MM.1S (cell line): Measurements from ENCODE around the gene TRIM27.
A peak's percentile ranks its signal among the peaks of the same experiment; 100 is the strongest.
"Not testable (repeated sequence)": the region's sequence is repeated elsewhere in the genome, so short reads cannot be mapped to it uniquely, and the experiment has no call there.

Experiments used
- DNase-seq: peaks from one replicate; pipeline ENCODE4 v3.0.0-alpha.2; 2015
- H2AFZ ChIP-seq: fragments of 300-600 bp; sonication (generic); 2 replicates; pipeline ENCODE4 v1.6.0; 2016; ENCODE audit warnings: antibody characterized with exemption, low read length
- H3F3A ChIP-seq: fragments of 300-600 bp; sonication (generic); 2 replicates; pipeline ENCODE4 v1.6.1; 2016; ENCODE audit warnings: mild to moderate bottlenecking, antibody characterized with exemption, low read length, moderate library complexity, mixed read lengths; ENCODE audit not compliant: insufficient read depth
- H3K27ac ChIP-seq: fragments of 300-600 bp; sonication (generic); 2 replicates; pipeline ENCODE4 v1.5.1; 2016; ENCODE audit warnings: mild to moderate bottlenecking, low read length
- H3K27me3 ChIP-seq: fragments of 300-600 bp; sonication (generic); replicated peaks from 2 replicates; pipeline ENCODE4 v1.6.0; 2016; ENCODE audit warnings: low read length; ENCODE audit not compliant: insufficient read depth
- H3K36me3 ChIP-seq: fragments of 300-600 bp; sonication (generic); replicated peaks from 2 replicates; pipeline ENCODE4 v1.6.1; 2016; ENCODE audit warnings: mild to moderate bottlenecking, low read length, mixed read lengths; ENCODE audit not compliant: insufficient read depth
- H3K4me1 ChIP-seq: fragments of 300-600 bp; sonication (generic); 2 replicates; pipeline ENCODE4 v1.6.1; 2016; ENCODE audit warnings: low read length, mixed read lengths
- H3K4me2 ChIP-seq: fragments of 300-600 bp; sonication (generic); 2 replicates; pipeline ENCODE4 v1.6.0; 2016; ENCODE audit warnings: low read depth, low read length
- H3K4me3 ChIP-seq: fragments of 300-600 bp; sonication (generic); 2 replicates; pipeline ENCODE4 v1.5.1; 2016; ENCODE audit warnings: low read length, mixed read lengths
- H3K79me2 ChIP-seq: fragments of 300-600 bp; sonication (generic); 2 replicates; pipeline ENCODE4 v1.6.1; 2016; ENCODE audit warnings: mixed run types, low read length, mixed read lengths
- H3K9ac ChIP-seq: fragments of 300-600 bp; sonication (generic); 2 replicates; pipeline ENCODE4 v1.6.1; 2016; ENCODE audit warnings: low read length, mixed read lengths
- H3K9me2 ChIP-seq: fragments of 300-600 bp; sonication (generic); replicated peaks from 2 replicates; pipeline ENCODE4 v1.6.1; 2016; ENCODE audit warnings: mild to moderate bottlenecking, low read length, mixed read lengths; ENCODE audit not compliant: insufficient read depth
- H3K9me3 ChIP-seq: fragments of 300-600 bp; sonication (generic); replicated peaks from 2 replicates; pipeline ENCODE4 v1.6.1; 2016; ENCODE audit warnings: mild to moderate bottlenecking, low read length, mixed read lengths; ENCODE audit not compliant: insufficient read depth
- H4K20me1 ChIP-seq: fragments of 300-600 bp; sonication (generic); 2 replicates; pipeline ENCODE4 v1.6.1; 2016; ENCODE audit warnings: mild to moderate bottlenecking, low read length, moderate library complexity, mixed read lengths; ENCODE audit not compliant: insufficient read depth
- EZH2 ChIP-seq: fragments of 300-600 bp; sonication (generic); optimal IDR thresholded peaks from 2 replicates; pipeline ENCODE3; 2017; ENCODE audit warnings: low read depth, mild to moderate bottlenecking, antibody characterized with exemption, low read length, mixed read lengths
- EZH2phosphoT487 ChIP-seq: fragments of 300-600 bp; sonication (generic); IDR thresholded peaks from 2 replicates; pipeline ENCODE4 v1.6.1; 2018; ENCODE audit warnings: antibody characterized with exemption, low read length
- TF ChIP-seq, protein P1 (sequence below): fragments of 300-600 bp; sonication (generic); IDR thresholded peaks from 2 replicates; pipeline ENCODE4 v1.5.1; 2016; ENCODE audit warnings: antibody characterized with exemption, low read length, mixed read lengths

TRIM27 gene

DNA sequence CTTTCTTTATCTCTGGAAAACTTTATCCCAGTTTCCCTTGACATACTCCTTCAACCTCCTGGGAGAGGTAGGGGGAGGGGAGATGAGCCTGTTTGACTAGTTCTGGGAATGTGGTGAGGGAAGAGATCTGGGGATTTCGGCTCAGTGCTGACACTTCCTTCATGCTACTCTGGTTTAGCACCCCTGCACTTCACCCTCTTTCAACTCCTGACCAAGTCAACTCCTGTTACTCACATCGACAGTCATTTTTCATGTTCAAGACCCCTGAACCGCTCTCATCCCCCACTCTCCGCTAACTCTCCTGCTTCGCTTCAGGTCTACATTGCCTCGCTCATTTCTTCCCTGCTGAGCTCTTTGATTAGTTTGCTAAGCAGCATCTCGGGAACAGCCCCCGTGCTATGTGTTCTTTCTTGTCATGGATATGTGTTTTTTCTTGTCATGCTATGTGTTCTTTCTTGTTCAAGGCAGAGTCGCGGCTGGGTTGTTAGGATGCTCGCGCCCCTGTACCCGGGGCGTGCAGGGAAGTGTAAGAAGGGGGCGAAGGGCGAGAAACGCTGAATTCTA is 16.6 kb upstream of the TRIM27 start:
- Histone ChIP-seq H3K27me3 (0 out of 2 replicates have a peak, but pooled peaks cover 21% of the 10 kb centered on the region), H3K9me2 (no peaks in the 10 kb centered on the region), H3K79me2 (no peaks in the 10 kb centered on the region), H3K4me2 (peak overlapping the region; percentile 65), H3K27ac (no peak overlapping the region), H3K9me3 (no peaks in the 10 kb centered on the region), H3K36me3 (no peaks in the 10 kb centered on the region), H3K4me1 (peaks cover 14% of the 10 kb centered on the region; the same call in 1 of the 2 replicates), H3F3A (peaks cover 14% of the 10 kb centered on the region; the same call in 1 of the 2 replicates), H3K4me3 (peak overlapping the region; percentile 61), H2AFZ (peak overlapping the region; percentile 26; the same call in 1 of the 2 replicates), H3K9ac (no peak overlapping the region), H4K20me1 (no peaks in the 10 kb centered on the region)
- no peak for TF ChIP-seq EZH2phosphoT487
- TF ChIP-seq EZH2, result no peak
- TF ChIP-seq, protein P1, sequence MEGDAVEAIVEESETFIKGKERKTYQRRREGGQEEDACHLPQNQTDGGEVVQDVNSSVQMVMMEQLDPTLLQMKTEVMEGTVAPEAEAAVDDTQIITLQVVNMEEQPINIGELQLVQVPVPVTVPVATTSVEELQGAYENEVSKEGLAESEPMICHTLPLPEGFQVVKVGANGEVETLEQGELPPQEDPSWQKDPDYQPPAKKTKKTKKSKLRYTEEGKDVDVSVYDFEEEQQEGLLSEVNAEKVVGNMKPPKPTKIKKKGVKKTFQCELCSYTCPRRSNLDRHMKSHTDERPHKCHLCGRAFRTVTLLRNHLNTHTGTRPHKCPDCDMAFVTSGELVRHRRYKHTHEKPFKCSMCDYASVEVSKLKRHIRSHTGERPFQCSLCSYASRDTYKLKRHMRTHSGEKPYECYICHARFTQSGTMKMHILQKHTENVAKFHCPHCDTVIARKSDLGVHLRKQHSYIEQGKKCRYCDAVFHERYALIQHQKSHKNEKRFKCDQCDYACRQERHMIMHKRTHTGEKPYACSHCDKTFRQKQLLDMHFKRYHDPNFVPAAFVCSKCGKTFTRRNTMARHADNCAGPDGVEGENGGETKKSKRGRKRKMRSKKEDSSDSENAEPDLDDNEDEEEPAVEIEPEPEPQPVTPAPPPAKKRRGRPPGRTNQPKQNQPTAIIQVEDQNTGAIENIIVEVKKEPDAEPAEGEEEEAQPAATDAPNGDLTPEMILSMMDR, result no peak
- no peak for DNase-seq

DNA sequence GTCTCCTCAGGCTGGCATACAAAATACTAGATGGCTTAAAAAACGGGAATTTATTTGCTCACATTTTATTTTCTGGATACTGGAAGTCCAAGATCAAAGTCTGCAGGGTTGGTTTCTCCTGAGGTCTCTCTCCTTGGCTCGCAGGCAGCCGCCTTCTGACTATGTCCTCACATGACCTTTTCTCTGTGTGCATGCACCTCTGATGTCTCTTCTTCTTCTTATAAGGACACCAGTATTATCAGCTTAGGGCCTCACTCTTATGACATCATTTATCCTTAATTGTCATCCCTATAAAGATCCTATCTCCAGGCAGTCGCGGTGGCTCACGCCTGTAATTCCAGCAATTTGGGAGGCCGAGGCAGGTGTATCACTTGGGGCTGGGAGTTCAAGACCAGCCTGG is 9.3 kb upstream of the TRIM27 start:
- Histone ChIP-seq H3F3A (no peaks in the 10 kb centered on the region), H3K9me3 (no peaks in the 10 kb centered on the region), H3K27ac (no peak overlapping the region), H3K79me2 (no peaks in the 10 kb centered on the region), H3K4me3 (no peak overlapping the region), H2AFZ (no peak overlapping the region), H3K9ac (no peak overlapping the region), H3K9me2 (no peaks in the 10 kb centered on the region), H3K36me3 (no peaks in the 10 kb centered on the region), H3K27me3 (no peaks in the 10 kb centered on the region), H3K4me2 (no peak overlapping the region), H3K4me1 (no peaks in the 10 kb centered on the region), H4K20me1 (no peaks in the 10 kb centered on the region)
- TF ChIP-seq, protein P1, result no peak
- TF ChIP-seq EZH2phosphoT487 (no peak), EZH2 (no peak)
- no peak for DNase-seq

DNA sequence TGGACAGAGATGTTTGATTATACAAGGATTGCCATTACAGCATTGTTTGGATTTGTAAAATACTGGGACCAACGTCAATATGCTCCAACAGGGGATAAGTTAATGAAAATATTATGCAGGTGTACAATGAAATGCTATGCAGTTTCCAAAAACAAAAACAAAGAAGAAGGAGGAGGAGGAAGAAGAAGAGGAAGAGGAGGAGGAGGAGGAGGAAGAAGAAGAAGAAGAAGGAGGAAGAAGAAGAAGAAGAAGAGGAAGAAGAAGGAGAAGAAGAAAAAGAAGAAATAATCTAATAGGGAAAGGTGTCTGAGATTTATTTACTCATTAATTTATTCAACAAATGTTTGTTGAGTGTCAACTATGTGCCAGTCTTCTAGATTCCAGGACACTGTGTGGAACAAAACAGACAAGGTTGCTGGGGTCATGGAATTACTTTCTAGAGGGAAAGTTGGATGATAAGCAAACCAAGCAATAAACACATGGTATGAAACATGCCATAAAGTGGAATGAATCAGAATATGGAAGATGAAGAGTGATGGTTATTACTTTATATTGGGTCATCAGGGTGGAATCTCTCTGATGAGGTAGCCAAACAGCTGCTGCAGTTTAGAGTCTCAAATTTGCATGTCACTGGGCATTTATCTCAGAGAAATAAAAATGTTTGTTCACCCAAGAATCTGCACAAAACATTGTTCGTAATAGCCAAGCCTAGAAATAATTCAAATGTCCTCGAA is 6.3 kb upstream of the TRIM27 start:
- TF ChIP-seq EZH2 (no peak), EZH2phosphoT487 (no peak)
- TF ChIP-seq, protein P1, result no peak
- no peak overlapping the region for H3K4me2 ChIP-seq
- H3K27ac ChIP-seq, result no peak overlapping the region
- no peaks in the 10 kb centered on the region for H3K36me3 ChIP-seq
- H3K9me3 ChIP-seq, result no peaks in the 10 kb centered on the region
- 0 out of 2 replicates have a peak, but pooled peaks cover under 1% of the 10 kb centered on the region for H3K4me1 ChIP-seq
- DNase-seq, result no peak
- H2AFZ ChIP-seq, result no peak overlapping the region
- H3K9ac ChIP-seq, result no peak overlapping the region
- no peaks in the 10 kb centered on the region for H4K20me1 ChIP-seq
- H3K4me3 ChIP-seq, result no peak overlapping the region
- H3K79me2 ChIP-seq, result no peaks in the 10 kb centered on the region
- H3F3A ChIP-seq, result no peaks in the 10 kb centered on the region
- no peaks in the 10 kb centered on the region for H3K9me2 ChIP-seq
- no peaks in the 10 kb centered on the region for H3K27me3 ChIP-seq

DNA sequence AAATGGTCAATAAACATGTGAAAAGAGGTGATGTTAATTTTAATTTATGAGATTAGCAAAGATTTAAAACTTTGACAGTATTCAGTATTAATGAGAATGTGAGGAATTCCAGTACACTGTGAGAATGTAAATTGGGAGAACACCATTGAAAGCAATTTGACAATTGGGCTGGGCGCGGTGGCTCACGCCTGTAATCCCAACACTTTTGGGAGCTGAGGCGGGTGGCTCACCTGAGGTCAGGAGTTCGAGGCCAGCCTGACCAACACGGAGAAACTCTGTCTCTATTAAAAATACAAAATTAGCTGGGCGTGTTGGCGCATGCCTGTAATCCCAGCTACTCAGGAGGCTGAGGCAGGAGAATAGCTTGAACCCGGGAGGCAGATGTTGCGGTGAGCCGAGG is 5.6 kb upstream of the TRIM27 start:
- H3F3A ChIP-seq, H3K27ac ChIP-seq, H3K4me2 ChIP-seq, H3K4me1 ChIP-seq, H3K9me3 ChIP-seq, DNase-seq, H3K9me2 ChIP-seq, H4K20me1 ChIP-seq, H3K36me3 ChIP-seq, H3K79me2 ChIP-seq, H3K27me3 ChIP-seq, H2AFZ ChIP-seq, H3K4me3 ChIP-seq, H3K9ac ChIP-seq: not testable (repeated sequence)
